Measurements from ENCODE around the gene DYNC2LI1.

The DYNC2LI1 gene

DNA sequence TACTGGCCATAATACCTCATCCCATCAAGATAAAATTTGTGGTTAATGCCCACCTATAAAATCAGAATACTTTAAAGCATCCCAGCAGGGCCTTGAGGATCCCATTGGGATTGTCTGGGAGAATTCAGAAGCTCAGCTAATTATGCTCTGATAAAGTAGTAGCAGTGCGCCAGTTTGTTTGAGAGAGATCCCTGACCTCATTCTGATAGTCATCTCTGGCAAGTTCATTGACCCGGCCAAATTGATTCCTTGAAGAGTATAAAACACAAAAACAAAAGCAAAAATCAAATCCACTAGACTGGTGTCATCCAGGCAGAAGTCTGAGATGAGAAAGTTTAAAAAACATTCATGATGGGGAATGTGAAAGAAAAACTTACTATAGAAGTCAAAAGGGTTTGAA lies 50.7 kb downstream of the DYNC2LI1 start:
- no peak for TF ChIP-seq CTCF (IDR thresholded peaks at IDR 0.05; ENCODE audit: extremely low read depth, missing control alignments)
- no peak for DNase-seq (ENCODE audit: low spot score)

- TF ChIP-seq CTCF (IDR thresholded peaks at IDR 0.05; ENCODE audit: extremely low read depth, missing control alignments) = no peak
- no peak for DNase-seq (ENCODE audit: low spot score)
Observed at GRCh38 chr2:43824951-43825493, 51.2 kb downstream of the DYNC2LI1 start.

GRCh38 chr2:43825841-43826240 lies 52.0 kb downstream of the DYNC2LI1 start:
- no peak for DNase-seq (ENCODE audit: low spot score)
- no peak for TF ChIP-seq CTCF (IDR thresholded peaks at IDR 0.05; ENCODE audit: extremely low read depth, missing control alignments)

DNA sequence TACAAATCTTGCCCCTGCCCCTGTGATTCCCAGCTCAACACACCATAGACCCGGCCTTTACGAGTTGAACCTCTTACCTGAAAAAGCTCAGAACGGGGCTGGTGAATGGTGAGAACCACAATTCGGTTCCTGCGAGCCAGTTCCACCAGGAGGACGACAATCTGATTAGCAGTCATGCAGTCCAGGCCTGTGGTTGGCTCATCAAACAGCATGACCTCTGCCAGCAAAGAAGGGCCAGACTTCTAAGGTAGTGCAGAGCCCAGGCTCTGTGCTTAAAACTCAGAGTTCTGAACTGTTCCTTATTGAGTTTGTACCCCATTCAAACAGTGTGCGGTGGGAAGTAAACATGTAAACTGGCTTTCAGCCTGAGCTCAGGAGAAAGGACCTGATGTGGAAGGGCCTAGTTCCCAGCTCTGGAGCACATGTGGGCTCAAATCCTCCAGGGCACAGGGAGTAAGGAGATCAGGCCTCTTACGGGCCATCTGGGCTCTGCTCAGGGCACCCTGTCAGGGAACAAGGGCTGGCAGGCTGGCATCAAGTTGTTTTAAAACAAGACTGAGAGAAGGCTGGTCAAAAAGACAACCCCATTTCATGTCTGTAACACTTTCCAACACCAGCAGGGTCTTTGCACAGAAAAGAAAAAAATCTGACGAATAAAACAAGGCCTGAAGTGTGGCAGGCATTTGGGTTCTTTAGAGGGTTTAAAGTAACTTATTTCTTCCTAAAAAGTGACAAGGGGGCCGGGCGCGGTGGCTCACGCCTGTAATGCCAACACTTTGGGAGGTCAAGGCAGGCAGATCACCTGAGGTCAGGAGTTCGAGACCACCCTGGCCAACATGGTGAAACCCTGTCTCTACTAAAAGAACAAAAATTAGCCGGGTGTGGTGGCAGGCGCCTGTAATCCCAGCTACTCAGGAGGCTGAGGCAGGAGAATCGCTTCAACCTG lies 52.7 kb downstream of the DYNC2LI1 start:
- TF ChIP-seq CTCF (IDR thresholded peaks at IDR 0.05; ENCODE audit: extremely low read depth, missing control alignments) = no peak
- no peak for DNase-seq (ENCODE audit: low spot score)

GRCh38 chr2:43831543-43832294 lies 57.9 kb downstream of the DYNC2LI1 start:
- no peak for TF ChIP-seq CTCF (IDR thresholded peaks at IDR 0.05; ENCODE audit: extremely low read depth, missing control alignments)
- DNase-seq (ENCODE audit: low spot score) = no peak

GRCh38 chr2:43832457-43832856 lies 58.6 kb downstream of the DYNC2LI1 start:
- no peak for DNase-seq (ENCODE audit: low spot score)

More at GRCh38 chr2:43832457-43832856, 58.6 kb downstream of the DYNC2LI1 start:
- TF ChIP-seq CTCF (IDR thresholded peaks at IDR 0.05; ENCODE audit: extremely low read depth, missing control alignments) = no peak

Data from GM20000 (cell line).